Measurements from ENCODE around the gene RFC5. TPM values are rescaled to one million over a fixed set of nuclear protein-coding genes. Genes with fewer than 3 reads are reported as not detected.
A peak's percentile ranks its signal among the peaks of the same experiment; 100 is the strongest.

RFC5 gene
- total and polyA plus RNA-seq, 2 of the 13 experiments (the other 11 are each of a cell fraction or from before 2014, with no cell fraction given), result 16.8 to 51.4 TPM

GRCh38 chr12:118068445-118068844 is 51.9 kb downstream of the RFC5 start:
- BruUV-seq (replicated peaks), result no TSS peak
- intact Hi-C loops (cut with micrococcal nuclease; ENCODE audit: unreplicated experiment), result no loop called here
- Histone ChIP-seq H3K36me3 (replicated peaks in 1 of 2; ENCODE audit: control insufficient read depth in 1 of 2, insufficient read depth in 2 of 2, low read length in 2 of 2) (no peaks in the 10 kb centered on the region; a peak in 1 of 5 replicates), H3K27ac (ENCODE audit: extremely low read length, insufficient read depth, low read length) (no peak overlapping the region), H3K27me3 (ENCODE audit: control insufficient read depth in 1 of 2, insufficient read depth in 2 of 2, low read length in 2 of 2) (no peaks in the 10 kb centered on the region), H3K9me3 (ENCODE audit: low read length) (no peaks in the 10 kb centered on the region), H2AFZ (ENCODE audit: low read length) (no peak overlapping the region), H3K79me2 (ENCODE audit: insufficient read depth, low read length) (no peaks in the 10 kb centered on the region), H3K4me1 (ENCODE audit: insufficient read depth, low read length) (peaks cover 18% of the 10 kb centered on the region), H3K9ac (ENCODE audit: insufficient read depth, low read depth, low read length) (no peak overlapping the region), H3K4me3 (replicated peaks in 1 of 3; ENCODE audit: insufficient read depth in 1 of 3, low read depth in 2 of 3, low read length in 3 of 3) (no peak overlapping the region), H4K20me1 (ENCODE audit: insufficient read depth, low read length) (no peaks in the 10 kb centered on the region), H3K4me2 (ENCODE audit: low read depth, low read length) (no peak overlapping the region)
- peak; percentile 87 for TF ChIP-seq ATF7 (IDR thresholded peaks at IDR 0.05)
- no peak for TF ChIP-seq ATF7 (CRISPR knock-in tag; IDR thresholded peaks at IDR 0.05)
- TF ChIP-seq TCF12 (IDR thresholded peaks at IDR 0.05), result no peak
- no peak for TF ChIP-seq TCF12 (CRISPR knock-in tag; IDR thresholded peaks at IDR 0.05)
- 97% methylated on average over 2 of the region's 2 CpGs for WGBS (ENCODE audit: low lambda C conversion rate)
- FAIRE-seq (no peak), DNase-seq (ENCODE audit: low spot score) (no peak), ATAC-seq (no peak)
- CTCF ChIA-PET (ENCODE audit: low intra/inter-chr PET ratio, low total read pairs), result no interaction called here
- in situ Hi-C loops (cut with HindIII; ENCODE audit: extremely low pct_ligation_motif_present, low pct_unique_long_range_greater_than_20kb), result no loop called here
- POLR2A ChIA-PET, result no interaction called here

GRCh38 chr12:118070650-118071049 is 54.1 kb downstream of the RFC5 start:
- BruUV-seq (replicated peaks), result no TSS peak
- ATAC-seq (no peak), DNase-seq (ENCODE audit: low spot score) (no peak), FAIRE-seq (no peak)
- Histone ChIP-seq H3K9ac (ENCODE audit: insufficient read depth, low read depth, low read length) (no peak overlapping the region), H3K9me3 (ENCODE audit: low read length) (no peaks in the 10 kb centered on the region), H3K36me3 (replicated peaks in 1 of 2; ENCODE audit: control insufficient read depth in 1 of 2, insufficient read depth in 2 of 2, low read length in 2 of 2) (no peaks in the 10 kb centered on the region; a peak in 1 of 5 replicates), H3K79me2 (ENCODE audit: insufficient read depth, low read length) (no peaks in the 10 kb centered on the region), H3K4me1 (ENCODE audit: insufficient read depth, low read length) (no peaks in the 10 kb centered on the region), H3K4me2 (ENCODE audit: low read depth, low read length) (no peak overlapping the region), H3K27ac (ENCODE audit: extremely low read length, insufficient read depth, low read length) (no peak overlapping the region), H2AFZ (ENCODE audit: low read length) (no peak overlapping the region), H4K20me1 (ENCODE audit: insufficient read depth, low read length) (no peaks in the 10 kb centered on the region), H3K4me3 (replicated peaks in 1 of 3; ENCODE audit: insufficient read depth in 1 of 3, low read depth in 2 of 3, low read length in 3 of 3) (no peak overlapping the region), H3K27me3 (ENCODE audit: control insufficient read depth in 1 of 2, insufficient read depth in 2 of 2, low read length in 2 of 2) (no peaks in the 10 kb centered on the region)
- WGBS (ENCODE audit: low lambda C conversion rate), result 99% methylated on average over 3 of the region's 3 CpGs
- POLR2A ChIA-PET, result no interaction called here
- in situ Hi-C loops (cut with HindIII; ENCODE audit: extremely low pct_ligation_motif_present, low pct_unique_long_range_greater_than_20kb) (no loop called here), intact Hi-C loops (cut with micrococcal nuclease; ENCODE audit: unreplicated experiment) (no loop called here)
- CTCF ChIA-PET (ENCODE audit: low intra/inter-chr PET ratio, low total read pairs), result no interaction called here
- TF ChIP-seq SMARCC2 (IDR thresholded peaks at IDR 0.05) (no peak), HINFP (CRISPR knock-in tag; IDR thresholded peaks at IDR 0.05; ENCODE audit: low read depth) (no peak), KLF15 (CRISPR knock-in tag; IDR thresholded peaks at IDR 0.05; ENCODE audit: borderline replicate concordance) (no peak), GLMP (CRISPR knock-in tag; IDR thresholded peaks at IDR 0.05; ENCODE audit: borderline replicate concordance) (no peak), FOXK2 (IDR thresholded peaks at IDR 0.05) (no peak), ZNF766 (CRISPR knock-in tag; IDR thresholded peaks at IDR 0.05; ENCODE audit: borderline replicate concordance) (no peak), ZNF263 (CRISPR knock-in tag; IDR thresholded peaks at IDR 0.05) (no peak), ZKSCAN1 (IDR thresholded peaks at IDR 0.05; ENCODE audit: low read length) (no peak), RCOR2 (CRISPR knock-in tag; IDR thresholded peaks at IDR 0.05) (no peak), SMAD9 (CRISPR knock-in tag; IDR thresholded peaks at IDR 0.05) (no peak), ZGPAT (CRISPR knock-in tag; IDR thresholded peaks at IDR 0.05) (no peak), ZNF256 (CRISPR knock-in tag; conservative IDR thresholded peaks at IDR 0.05) (no peak), PCBP1 (IDR thresholded peaks at IDR 0.05; ENCODE audit: borderline replicate concordance, low read depth, low read length) (no peak)
